ENCODE results near the gene NMNAT2.

DNA sequence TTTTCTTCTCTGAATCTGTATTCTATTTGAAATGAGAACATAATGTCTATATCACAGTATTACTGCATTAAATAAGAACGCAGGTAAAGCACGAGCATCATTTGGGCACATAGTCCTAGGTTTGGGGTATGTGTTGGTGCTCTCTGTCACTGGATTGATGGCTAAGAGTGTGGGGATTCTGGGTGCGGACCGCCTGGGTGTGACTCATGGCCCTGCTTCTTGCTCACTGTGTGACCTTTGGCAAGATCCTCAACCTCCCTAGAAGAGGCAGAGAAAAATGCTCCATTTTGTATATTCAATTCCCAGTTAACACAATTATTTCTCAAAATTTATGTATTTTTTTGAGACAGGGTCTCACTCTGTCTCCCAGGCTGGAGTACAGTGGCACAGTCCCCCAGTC is 132.4 kb downstream of the NMNAT2 start:
- TF ChIP-seq, protein P1, sequence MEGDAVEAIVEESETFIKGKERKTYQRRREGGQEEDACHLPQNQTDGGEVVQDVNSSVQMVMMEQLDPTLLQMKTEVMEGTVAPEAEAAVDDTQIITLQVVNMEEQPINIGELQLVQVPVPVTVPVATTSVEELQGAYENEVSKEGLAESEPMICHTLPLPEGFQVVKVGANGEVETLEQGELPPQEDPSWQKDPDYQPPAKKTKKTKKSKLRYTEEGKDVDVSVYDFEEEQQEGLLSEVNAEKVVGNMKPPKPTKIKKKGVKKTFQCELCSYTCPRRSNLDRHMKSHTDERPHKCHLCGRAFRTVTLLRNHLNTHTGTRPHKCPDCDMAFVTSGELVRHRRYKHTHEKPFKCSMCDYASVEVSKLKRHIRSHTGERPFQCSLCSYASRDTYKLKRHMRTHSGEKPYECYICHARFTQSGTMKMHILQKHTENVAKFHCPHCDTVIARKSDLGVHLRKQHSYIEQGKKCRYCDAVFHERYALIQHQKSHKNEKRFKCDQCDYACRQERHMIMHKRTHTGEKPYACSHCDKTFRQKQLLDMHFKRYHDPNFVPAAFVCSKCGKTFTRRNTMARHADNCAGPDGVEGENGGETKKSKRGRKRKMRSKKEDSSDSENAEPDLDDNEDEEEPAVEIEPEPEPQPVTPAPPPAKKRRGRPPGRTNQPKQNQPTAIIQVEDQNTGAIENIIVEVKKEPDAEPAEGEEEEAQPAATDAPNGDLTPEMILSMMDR (IDR thresholded peaks at IDR 0.05) = no peak
- TF ChIP-seq POLR2A (IDR thresholded peaks at IDR 0.05) (no peak), EP300 (IDR thresholded peaks at IDR 0.05) (no peak)

All from upper lobe of left lung (tissue), 4 donors.